HEK293T (cell line): ENCODE results near the gene TTLL3.

Experiments
- ARNT ChIP-seq: fragments of 450-650 bp; IDR thresholded peaks from 2 replicates; pipeline ENCODE4 v1.6.1; 2017; ENCODE audit warnings: mild to moderate bottlenecking
- BHLHE40 ChIP-seq: fragments of 450-650 bp; IDR thresholded peaks from 2 replicates; pipeline ENCODE4 v1.6.1; 2016; ENCODE audit warnings: mild to moderate bottlenecking, moderate library complexity, borderline replicate concordance
- CTBP1 ChIP-seq: fragments of 450-650 bp; IDR thresholded peaks from 2 replicates; pipeline ENCODE4 v1.6.1; 2016; ENCODE audit warnings: borderline replicate concordance
- ELF4 ChIP-seq: fragments of 450-650 bp; IDR thresholded peaks from 2 replicates; pipeline ENCODE4 v1.6.1; 2017; ENCODE audit warnings: antibody characterized with exemption
- FOXA1 ChIP-seq: fragments of 450-650 bp; IDR thresholded peaks from 2 replicates; pipeline ENCODE4 v1.6.1; 2016; ENCODE audit warnings: mild to moderate bottlenecking
- FOXK2 ChIP-seq: fragments of 450-650 bp; IDR thresholded peaks from 2 replicates; pipeline ENCODE4 v1.6.1; 2016; ENCODE audit warnings: mild to moderate bottlenecking
- FOXM1 ChIP-seq: fragments of 450-650 bp; IDR thresholded peaks from 2 replicates; pipeline ENCODE4 v1.6.1; 2017; ENCODE audit warnings: mild to moderate bottlenecking, borderline replicate concordance
- L3MBTL2 ChIP-seq: fragments of 450-650 bp; conservative IDR thresholded peaks from 2 replicates; pipeline ENCODE4 v1.6.1; 2016; ENCODE audit warnings: mild to moderate bottlenecking
- LEF1 ChIP-seq: fragments of 450-650 bp; IDR thresholded peaks from 2 replicates; pipeline ENCODE4 v1.6.1; 2017; ENCODE audit warnings: mild to moderate bottlenecking, borderline replicate concordance
- NFRKB ChIP-seq: fragments of 450-650 bp; IDR thresholded peaks from 2 replicates; pipeline ENCODE4 v1.6.1; 2016; ENCODE audit warnings: mild to moderate bottlenecking, moderate library complexity
- PKNOX1 ChIP-seq: fragments of 450-650 bp; IDR thresholded peaks from 2 replicates; pipeline ENCODE4 v1.6.1; 2016
- SP1 ChIP-seq: fragments of 450-650 bp; IDR thresholded peaks from 2 replicates; pipeline ENCODE4 v1.6.1; 2017
- SUZ12 ChIP-seq: fragments of 450-650 bp; IDR thresholded peaks from 2 replicates; pipeline ENCODE4 v1.6.1; 2016; ENCODE audit warnings: mild to moderate bottlenecking
- TARDBP ChIP-seq: fragments of 450-650 bp; IDR thresholded peaks from 2 replicates; pipeline ENCODE4 v1.6.1; 2016

- no peak for TF ChIP-seq SUZ12
- TF ChIP-seq TARDBP, result no peak
- TF ChIP-seq PKNOX1, result no peak
- no peak for TF ChIP-seq ARNT
- TF ChIP-seq FOXA1, result no peak
- TF ChIP-seq FOXM1, result no peak
- no peak for TF ChIP-seq BHLHE40
- no peak for TF ChIP-seq NFRKB
- no peak for TF ChIP-seq FOXK2
- TF ChIP-seq CTBP1, result no peak
- TF ChIP-seq SP1, result no peak
- no peak for TF ChIP-seq LEF1
- no peak for TF ChIP-seq L3MBTL2
- TF ChIP-seq ELF4, result no peak
Measured at GRCh38 chr3:9769426-9770275, 40.4 kb upstream of the TTLL3 start, which contains the start of gene CAMK1.
